SHP77 (cell line): ENCODE data around the gene ACSS1.

ENCODE experiments used
- DNase-seq, 2 experiments: peaks; one replicate each; lab custom pipeline; 2025; lab: John Stamatoyannopoulos, UW

ACSS1 gene

GRCh38 chr20:24992487-24993205 is 65.3 kb downstream of the ACSS1 start, which contains the start of gene APMAP:
Gene APMAP (minus strand): TSS chr20:24992751. CDS start chr20:24992688, 63 bp downstream.
- DNase-seq = peak; percentile 98

- peak; percentile 16 to 39 for DNase-seq
Measured at GRCh38 chr20:24991897-24992486, 65.9 kb downstream of the ACSS1 start.

DNA sequence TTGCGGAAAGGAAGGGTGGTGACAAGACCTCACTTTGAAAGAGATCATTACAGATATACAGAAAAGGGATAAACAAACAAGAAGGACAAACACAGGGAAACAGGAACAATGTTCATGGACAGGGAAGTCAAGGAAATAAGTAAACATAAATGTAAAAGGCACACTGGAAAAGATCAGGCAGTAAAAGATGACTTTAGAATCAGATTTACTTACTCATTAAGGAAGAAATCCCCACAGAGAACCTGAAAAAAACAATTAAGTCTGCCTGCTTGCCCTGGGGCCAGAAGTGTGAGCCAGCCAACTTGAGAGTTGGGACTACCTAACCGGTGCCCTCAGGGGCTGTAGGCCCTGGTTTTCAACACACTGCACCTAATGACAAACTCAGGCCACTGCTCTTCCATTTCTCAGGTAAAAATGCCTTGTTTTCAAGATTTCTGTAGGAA is 67.1 kb downstream of the ACSS1 start:
- DNase-seq = no peak

DNA sequence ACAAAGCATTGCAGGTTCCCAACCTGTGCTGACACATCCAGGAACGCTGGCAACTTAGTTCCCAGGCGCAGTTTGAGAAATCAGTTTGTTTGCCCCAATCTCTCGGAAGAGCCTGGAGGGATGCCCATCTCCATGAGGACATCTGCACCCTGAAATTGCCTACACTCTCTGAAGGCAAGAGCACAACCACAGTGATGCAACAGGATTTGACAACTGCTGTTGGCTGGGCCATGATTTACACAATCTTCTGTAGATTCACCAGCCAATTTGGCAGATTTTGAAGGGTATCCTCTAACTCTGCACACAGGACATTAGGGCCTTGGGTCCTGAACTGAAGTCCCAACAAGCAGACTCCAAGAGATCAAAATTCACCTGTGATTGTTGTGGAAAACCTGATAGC is 68.8 kb downstream of the ACSS1 start:
- no peak for DNase-seq

- DNase-seq = no peak
Measured at GRCh38 chr20:24987873-24988835, 69.8 kb downstream of the ACSS1 start.

DNA sequence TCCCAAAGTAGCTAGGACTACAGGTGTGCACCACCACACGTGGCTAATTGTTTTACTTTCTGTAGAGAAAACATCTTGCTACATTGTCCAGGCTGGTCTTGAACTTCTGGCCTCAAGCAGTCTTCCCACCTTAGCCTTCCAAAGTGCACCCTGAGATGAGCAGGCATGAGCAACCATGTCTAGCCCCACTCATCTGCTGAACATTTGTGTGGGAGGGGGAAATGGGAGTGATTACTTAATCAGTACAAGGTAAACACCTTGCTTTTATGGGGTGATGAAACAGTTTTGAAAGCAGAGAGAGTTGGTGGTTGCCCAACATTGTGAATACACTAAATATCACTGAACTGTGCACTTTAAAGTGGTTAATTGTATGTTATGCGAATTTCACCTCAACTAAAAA is 70.7 kb downstream of the ACSS1 start:
- no peak for DNase-seq

- no peak for DNase-seq
Measured at GRCh38 chr20:24986436-24987015, 71.4 kb downstream of the ACSS1 start.

GRCh38 chr20:24985802-24986201 is 72.1 kb downstream of the ACSS1 start:
- DNase-seq = no peak

GRCh38 chr20:24984961-24985640 is 72.8 kb downstream of the ACSS1 start:
- no peak for DNase-seq

- DNase-seq = no peak
Measured at GRCh38 chr20:24983896-24984295, 74.0 kb downstream of the ACSS1 start.

- DNase-seq = no peak
Measured at GRCh38 chr20:24981790-24982189, 76.1 kb downstream of the ACSS1 start.

GRCh38 chr20:24981282-24981681 is 76.7 kb downstream of the ACSS1 start:
- DNase-seq = no peak

GRCh38 chr20:24980291-24981053 is 77.5 kb downstream of the ACSS1 start:
- DNase-seq = no peak

DNA sequence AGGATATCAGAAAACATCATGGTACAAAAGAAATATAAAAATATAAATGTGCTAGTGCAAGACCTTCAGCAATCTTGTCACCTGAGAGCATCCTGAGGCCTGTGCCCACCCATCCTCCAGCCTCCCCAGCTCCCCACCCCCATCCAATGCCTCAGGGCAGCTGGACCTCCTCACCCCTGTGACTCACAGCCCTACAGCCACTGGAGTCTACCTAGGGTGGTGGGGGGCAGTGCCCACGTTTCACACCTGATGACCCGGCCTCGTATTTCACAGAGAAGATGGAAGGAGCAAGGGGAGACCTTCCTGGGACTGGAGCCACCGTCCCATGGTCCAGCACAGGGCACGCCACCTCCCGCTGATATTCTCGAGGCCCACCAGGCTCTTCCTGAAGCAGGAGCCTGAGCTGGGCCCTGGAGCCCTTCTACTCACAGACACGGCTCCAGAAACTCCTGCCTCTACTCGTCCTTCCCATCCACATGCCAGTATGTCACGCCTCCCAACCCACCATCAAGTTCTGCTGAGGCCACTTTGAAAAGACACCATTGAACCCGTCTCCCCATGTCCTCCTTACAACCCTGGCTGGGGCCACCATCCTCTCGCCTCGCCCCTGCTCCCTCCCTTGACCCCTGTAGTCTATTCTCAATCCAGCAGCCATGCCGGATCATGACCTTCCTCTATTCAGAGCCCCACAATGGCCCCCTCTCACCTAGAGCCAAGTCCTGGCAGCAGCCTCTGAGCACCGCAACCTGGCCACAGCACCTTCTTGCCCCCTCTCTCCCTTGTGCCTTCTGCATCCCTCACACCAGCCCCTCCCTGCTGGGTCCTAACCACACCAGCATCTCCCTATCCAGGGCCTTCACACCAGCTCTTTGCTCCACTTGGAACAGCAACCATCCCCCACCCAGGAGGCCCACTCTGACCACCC is 78.6 kb downstream of the ACSS1 start:
- DNase-seq = no peak

GRCh38 chr20:24978513-24978912 is 79.4 kb downstream of the ACSS1 start:
- no peak for DNase-seq

- DNase-seq = no peak
Measured at GRCh38 chr20:24977797-24978196, 80.1 kb downstream of the ACSS1 start.

- DNase-seq = no peak
Measured at GRCh38 chr20:24977336-24977735, 80.6 kb downstream of the ACSS1 start.

DNA sequence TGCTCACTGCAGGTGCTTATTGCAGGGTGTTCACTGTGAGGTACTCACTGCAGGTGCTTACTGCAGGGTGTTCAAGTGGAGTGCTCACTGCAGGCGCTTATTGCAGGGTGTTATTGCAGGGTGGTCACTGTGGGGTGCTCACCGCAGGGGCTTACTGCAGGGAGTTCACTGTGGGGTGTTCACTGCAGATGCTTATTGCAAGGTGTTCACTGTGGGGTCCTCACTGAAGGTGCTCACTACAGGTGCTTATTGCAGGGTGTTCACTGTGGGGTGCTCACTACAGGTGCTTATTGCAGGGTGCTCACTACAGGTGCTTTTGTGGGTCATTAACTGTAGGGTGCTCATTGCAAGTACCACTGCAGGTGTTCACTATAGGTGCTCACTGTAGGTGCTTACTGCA is 85.6 kb downstream of the ACSS1 start:
- DNase-seq = no peak

DNA sequence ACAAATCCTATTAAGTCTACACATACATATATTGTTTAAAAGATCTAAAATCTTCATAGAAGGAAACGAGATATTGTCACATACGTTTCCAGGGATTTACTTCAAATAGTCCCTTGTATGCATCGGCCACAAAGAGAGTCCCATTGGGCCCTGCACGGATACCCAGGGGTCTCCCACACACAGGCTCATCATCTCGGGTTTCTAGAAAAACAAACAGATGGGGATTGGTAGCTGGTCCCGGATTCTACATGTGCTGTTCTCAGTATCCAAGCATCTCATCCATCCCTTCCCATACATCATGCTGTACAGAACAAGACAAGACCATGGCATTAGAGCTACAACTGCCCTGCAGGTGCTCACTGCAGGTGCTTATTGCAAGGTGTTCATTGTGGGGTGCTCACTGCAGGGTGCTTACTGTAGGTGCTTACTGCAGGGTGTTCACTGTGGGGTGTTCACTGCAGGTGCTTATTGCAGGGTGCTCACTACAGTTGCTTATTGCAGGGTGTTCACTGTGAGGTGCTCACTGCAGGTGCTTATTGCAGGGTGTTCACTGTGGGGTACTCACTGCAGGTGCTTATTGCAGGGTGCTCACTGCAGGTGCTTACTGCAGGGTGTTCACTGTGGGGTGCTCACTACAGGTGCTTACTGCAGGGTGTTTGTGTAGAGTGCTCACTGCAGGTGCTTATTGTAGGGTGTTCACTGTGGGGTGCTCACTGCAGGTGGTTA is 86.4 kb downstream of the ACSS1 start:
- no peak for DNase-seq
